Measurements from ENCODE around the gene RAB30. TPM values are rescaled to one million over a fixed set of nuclear protein-coding genes. Genes with fewer than 3 reads are reported as not detected.
"Not testable (repeated sequence)": the region's sequence is repeated elsewhere in the genome, so short reads cannot be mapped to it uniquely, and the experiment has no call there.

RAB30 gene
- total RNA-seq, 1 donor from 2014 or later, result 11.2 TPM

DNA sequence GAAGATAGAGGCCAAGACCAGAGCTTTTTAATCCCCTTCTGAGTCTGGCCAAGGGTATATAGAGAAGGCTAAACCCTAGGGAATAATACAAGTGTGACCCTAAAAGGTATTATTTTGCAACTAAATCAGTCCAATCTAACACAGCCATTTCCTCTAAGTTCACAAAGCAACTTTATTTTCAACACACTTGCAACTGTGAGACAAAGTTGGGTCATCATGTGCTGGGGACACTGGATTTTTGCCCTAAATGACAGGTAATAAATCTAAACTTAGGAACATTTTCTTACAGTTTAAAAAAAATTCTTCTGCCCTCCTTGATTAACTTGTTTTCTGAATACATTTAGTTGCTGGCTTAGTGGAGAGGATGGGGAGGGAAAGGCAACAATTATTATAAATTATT lies 91.9 kb downstream of the RAB30 start:
- no peak for DNase-seq

DNA sequence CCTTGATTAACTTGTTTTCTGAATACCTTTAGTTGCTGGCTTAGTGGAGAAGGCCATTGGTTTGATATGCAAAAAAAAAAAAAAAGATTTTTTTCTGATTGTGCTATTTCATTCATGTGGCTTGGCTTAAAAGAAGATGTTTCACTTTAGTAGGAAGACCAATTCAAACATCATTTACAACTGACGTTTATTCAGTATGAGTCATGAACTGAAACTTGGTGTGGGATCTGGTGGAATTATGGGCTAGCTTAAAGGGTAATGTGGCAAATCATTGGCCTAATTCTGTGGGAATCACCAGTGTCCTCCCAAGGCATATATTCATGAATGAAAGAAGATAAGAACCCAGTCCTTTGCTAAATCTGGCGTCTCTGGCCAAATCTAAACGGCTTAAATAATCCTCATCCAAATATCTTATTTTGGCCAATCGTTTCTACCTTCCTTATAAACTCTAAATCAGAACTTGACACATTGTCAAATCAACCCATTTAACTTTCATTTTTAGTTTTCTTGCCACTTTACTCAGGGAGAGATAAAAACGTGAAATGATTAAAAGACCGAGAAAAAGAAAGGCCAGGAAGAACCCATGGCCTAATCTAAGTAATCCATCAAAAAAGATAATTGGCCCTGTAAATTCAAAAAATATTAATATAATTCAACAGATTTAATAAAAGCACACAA lies 93.1 kb downstream of the RAB30 start:
- no peak for DNase-seq

DNA sequence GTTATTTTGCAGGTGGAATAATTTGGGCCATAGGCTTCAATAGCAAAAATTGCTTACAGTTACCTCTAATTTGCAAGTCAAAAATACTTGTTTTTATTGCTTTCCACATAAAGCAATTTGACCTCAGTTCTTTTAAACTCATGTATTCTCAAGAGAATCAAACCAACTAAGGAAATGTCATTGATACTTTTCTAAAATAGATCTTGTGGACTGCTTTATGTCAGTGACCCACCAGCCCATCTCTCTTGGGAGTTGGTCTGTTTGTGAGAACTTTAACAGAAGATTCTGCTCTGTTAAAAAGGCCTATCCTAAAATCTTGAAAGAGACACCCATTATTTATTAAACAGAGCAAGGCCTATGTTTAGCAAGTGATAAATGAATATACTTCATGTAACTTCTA lies 94.9 kb downstream of the RAB30 start:
- no peak for DNase-seq

DNA sequence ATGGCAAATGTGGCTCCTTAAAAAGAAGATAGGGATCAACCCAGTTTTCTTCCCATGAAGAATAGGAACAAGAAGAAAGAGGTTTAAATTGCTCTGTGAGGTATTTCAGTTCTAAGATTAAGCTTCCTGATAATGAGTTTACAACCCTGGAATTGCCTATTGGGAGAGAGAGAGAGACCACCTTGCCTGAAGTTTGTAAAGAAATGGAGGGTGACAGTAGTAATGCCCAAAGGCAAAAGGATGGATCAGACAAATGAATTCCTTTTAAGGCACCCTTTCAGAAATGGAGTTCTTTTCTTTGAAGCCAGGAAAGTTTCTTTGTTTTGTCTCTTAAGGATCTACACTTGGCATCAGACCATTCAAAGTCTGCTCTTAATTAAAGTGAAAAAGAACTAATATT lies 95.8 kb downstream of the RAB30 start:
- DNase-seq, result no peak

DNA sequence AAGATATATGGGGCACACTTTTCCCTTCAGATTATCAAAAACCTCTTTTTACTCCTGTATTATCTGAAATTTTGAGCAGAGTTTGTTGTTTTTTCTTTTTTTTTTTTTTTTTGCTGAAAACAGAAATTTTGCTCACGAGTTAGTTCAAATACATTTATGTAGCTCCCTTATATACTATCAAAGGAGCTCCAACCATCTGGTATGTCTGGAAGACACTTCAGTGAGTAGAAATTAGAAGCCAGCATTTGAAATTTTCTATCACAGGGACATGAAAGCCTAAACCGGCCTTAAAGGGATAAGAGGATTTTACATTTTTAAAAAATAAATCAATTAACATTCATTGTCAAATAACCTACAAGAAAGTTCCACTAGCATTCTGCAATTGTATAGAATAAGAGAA lies 96.8 kb downstream of the RAB30 start:
- no peak for DNase-seq

DNA sequence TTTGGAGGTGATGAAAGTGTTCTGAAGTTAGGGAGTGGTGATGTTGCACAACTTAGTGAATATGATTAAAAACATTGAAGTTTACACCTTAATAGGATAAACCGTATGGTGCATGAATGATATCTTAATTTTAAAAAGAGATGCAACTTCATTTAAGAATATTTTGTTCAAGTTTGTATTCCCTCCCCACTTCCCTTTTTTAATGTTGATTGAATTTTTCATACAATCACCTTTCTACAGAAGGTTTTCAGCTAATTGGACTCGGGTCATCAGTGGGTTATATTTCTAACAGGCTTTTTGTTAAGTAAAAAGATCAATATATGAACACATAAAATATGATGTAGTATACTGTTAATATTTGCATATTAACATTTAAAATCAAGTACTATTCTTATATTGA lies 97.6 kb downstream of the RAB30 start:
- no peak for DNase-seq

DNA sequence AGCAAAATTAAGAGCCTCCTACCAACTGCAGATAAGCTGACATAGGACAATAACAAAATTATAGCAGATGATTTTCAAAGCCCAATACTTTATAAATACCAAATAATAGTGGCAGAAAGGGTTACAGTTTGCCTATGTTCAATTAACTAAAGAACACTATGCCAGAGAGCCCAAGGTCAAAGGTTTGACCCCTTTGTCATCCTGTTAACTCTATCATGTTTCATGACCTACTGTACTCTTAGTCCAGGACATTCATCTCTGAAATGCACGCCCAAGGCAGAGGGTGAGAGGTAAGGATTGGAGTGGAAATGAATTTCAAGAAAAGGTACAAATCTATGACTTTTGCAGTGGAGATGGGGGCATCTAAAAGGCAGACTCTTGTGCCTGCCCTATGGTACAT lies 99.6 kb downstream of the RAB30 start:
- DNase-seq, result no peak

DNA sequence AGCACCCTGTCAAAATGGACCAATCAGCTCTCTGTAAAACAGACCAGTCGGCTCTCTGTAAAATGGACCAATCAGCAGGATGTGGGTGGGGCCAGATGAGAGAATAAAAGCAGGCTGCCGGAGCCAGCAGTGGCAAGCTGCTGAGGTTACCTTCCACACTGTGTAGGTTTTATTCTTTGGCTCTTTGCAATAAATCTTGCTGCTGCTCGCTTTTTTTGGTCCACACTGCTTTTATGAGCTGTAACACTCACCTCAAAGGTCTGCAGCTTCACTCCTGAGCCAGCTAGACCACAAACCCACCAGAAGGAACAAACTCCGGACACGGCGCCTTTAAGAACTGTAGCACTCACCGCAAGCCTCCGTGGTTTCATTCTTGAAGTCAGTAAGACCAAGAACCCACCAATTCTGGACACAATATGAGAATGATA lies 100.2 kb downstream of the RAB30 start:
- DNase-seq, result not testable (repeated sequence)

DNA sequence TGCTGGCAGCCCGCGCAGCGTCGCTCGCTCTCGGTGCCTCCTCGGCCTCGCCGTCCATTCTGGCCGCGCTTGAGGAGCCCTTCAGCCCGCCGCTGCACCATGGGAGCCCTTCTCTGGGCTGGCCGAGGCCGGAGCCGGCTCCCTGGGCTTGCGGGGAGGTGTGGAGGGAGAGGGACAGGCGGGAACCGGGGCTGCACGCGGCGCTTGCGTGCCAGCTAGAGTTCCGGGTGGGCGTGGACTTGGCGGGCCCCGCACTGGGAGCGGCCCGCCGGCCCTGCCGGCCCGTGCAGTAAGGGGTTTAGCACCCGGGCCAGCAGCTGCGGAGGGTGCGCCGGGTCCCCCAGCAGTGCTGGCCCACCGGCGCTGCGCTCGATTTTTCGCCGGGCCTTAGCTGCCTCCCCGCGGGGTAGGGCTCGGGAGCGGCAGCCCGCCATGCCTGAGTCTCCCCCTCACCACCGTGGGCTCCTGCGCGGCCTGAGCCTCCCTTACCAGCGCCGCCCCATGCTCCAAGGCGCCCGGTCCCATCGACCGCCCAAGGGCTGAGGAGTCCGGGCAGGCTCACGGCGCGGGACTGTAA lies 101.1 kb downstream of the RAB30 start:
- DNase-seq, result not testable (repeated sequence)

DNA sequence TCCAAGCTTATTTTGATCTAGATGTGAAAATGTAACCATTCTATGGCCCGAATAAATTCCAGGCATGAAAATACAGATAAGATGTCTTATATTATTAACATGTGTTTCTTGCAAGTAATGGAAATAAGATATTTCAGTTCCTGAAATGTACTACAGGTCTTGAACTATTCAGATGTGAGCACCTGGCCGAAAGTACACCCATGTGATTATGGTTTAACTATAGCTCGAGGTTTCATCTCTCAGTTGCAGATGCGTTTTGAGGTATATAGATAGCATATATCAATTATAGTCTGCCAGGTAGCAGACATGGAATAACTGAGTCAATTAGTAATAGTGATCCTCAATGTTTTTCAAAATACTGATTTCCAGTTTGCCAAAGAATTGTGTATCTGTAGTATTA lies 101.9 kb downstream of the RAB30 start:
- no peak for DNase-seq

DNA sequence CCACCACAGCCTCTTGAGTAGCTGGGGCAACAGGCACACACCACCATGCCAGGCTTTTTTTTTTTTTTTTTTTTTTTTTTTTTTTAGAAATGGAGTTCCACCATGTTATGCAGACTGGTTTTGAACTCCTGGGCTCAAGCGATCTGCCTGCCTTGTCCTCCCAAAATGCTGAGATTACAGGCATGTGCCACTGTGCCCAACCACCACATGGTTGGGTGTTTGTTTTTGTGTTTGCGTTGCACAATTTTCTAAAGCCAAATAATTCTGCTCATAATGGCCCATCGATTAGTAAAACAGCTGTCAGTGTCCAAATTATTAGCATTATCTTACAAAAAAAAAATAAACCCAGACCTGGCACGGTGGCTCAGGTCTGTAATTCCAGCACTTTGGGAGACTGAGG lies 104.3 kb downstream of the RAB30 start:
- no peak for DNase-seq

DNA sequence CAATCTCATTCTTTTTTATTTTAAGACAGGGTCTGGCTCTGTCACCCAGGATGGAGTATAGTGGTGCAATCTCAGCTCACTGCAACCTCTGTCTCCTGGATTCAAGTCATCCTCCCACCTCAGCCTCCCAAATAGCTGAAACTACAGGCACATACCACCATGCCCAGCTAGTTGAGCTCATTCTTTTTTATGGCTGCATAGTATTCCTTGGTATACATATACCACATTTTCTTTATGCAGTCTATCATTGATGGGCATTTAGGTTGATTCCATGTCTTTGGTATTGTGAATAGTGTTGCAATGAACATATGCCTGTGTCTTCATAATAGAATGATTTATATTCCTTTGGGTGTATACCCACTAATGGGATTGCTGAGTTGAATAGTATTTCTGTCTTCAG lies 109.7 kb downstream of the RAB30 start:
- DNase-seq, result not testable (repeated sequence)

DNA sequence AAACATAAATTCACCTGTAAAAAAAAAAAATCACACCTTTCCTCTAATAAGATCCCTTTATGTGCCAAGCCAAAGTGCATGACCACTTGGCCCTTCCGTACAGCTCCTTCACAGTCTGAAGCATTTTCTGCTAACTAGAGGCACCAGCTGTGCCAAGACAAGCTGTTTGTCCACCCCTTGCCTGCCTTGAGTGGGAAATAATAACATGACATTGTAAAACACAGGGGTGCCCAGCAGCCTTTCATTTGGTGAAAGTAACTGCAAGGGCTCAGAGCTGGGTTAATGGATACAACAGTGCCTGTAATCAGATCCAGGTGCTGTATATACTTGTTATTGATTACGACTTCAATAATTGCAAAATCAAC lies 110.9 kb downstream of the RAB30 start:
- no peak for DNase-seq

DNA sequence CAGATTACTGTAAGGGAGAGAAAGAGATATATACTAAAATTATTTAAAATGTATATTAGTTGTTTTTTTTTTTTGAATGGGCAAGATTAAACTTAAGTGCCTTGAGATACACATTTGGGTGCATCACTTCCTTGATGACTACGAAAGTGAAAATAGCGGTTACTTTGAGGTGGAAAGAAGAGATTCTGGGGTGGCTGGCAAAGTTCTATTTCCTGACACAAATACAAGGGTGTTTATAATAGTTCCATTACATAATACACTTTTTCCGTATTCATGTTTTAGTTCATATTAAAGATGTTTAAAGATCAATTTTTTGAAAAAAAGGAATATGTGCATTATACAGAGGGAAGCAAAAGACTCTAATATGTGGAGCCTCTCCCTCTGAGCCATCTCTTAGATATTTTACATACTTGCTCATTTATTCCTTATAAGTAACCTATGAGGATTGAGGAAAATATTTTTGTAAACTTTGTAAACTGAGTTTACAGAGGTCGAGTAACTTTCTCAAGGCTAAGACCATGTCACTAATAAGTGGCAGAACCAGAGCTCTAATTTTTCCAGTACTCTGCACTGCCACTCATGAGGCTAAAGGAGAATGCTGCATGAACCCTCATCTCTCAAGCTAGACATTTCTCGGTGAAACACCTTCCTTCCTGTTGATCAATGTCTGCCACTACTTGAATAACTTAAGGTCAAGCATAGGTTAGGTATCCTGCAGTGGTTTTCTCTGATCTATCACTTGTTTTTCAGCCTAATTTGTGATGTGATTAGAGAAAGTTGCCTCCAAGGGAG lies 111.5 kb downstream of the RAB30 start:
- no peak for DNase-seq

DNA sequence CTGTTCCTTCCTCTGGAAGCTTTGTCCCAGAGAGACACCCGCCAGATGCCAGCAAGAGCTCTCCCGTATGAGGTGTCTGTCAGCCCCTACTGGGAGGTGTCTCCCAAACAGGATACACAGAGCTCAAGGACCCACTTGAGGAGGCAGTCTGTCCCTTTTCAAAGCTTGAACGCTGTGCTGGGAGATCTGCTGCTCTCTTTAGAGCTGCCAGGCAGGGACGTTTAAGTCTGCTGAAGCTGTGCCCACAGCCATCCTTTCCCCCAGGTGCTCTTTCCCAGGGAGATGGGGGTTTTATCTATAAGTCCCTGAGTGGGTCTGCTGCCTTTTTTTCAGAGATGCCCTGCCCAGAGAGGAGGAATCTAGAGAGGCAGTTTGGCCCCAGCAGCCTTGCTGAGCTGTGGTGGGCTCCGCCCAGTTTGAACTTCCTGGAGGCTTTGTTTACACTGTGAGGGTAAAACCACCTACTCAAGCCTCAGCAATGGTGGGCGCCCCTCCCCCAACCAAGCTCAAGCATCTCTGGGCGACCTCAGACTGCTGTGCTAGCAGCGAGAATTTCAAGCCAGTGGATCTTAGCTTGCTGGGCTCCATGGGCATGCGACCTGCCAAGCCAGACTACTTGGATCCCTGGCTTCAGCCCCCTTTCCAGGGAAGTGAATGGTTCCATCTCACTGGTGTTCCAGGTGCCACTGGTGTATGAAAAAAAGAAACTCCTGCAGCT lies 115.8 kb downstream of the RAB30 start:
- not testable (repeated sequence) for DNase-seq

DNA sequence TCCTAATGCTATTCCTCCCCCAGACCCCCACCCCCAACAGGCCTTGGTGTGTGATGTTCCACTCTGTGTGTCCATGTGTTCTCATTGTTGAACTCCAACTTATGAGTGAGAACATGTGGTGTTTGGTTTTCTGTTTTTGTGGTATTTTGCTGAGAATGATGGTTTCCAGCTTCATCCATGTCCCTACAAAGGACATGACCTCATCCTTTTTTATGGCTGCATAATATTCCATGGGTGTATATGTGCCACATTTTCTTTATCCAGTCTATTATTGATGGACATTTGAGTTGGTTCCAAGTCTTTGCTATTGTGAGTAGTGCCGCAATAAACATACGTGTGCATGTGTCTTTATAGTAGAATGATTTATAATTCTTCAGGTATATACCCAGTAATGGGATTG lies 121.2 kb downstream of the RAB30 start:
- not testable (repeated sequence) for DNase-seq

DNA sequence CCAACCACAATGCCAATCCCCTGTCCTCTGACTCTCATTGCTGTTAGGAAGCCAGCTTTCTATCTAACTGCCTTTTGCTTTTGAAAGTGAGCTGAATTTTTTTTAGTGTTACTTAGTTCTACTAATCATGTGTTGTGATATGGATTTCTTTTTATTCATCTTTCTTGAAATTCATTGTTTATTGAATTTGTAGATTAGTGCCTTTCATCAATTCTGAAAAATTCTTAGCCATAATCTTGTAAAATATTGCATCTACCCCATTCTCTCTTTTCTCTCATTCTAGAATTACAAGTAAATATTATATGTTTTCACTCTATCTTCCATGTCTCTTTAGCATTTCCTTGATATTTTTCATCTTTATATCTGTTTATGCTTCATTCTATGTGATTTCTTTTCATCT lies 122.3 kb downstream of the RAB30 start:
- DNase-seq, result no peak

DNA sequence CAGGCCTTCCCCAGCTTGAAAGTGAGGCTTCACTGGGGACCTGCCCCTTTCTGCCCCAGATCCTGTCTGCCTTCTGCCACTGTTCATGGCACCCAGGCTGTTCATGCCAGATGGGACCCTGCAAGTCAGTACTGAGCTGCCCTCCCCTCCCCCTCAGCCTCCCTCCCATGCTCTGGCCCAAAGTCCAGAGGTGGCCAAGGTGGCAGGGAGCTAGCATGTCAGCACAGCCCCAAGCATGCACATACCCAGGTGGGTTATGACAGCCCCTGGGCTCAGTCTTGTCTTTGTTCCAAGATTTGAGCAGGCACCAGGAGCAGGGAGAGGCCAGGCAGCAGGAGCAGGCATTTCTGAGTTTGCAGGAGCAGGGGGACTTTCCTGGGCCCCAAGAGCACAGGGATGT lies 126.0 kb downstream of the RAB30 start:
- DNase-seq, result no peak

DNA sequence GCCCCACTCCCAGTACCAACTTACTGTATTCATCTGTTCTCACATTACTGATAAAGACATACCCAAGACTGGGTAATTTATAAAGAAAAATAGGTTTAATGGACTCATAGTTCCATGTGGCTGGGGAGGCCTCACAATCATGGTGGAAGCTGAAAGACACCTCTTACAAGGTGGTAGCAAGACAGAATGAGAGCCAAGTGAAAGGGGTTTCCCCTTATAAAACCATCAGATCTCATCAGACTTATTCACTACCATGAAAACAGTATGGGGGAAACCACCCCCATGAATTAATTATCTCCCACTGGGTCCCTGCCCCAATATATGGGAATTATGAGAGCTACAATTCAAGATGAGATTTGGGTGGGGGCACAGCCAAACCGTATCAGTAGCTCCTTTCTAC lies 126.7 kb downstream of the RAB30 start:
- not testable (repeated sequence) for DNase-seq

DNA sequence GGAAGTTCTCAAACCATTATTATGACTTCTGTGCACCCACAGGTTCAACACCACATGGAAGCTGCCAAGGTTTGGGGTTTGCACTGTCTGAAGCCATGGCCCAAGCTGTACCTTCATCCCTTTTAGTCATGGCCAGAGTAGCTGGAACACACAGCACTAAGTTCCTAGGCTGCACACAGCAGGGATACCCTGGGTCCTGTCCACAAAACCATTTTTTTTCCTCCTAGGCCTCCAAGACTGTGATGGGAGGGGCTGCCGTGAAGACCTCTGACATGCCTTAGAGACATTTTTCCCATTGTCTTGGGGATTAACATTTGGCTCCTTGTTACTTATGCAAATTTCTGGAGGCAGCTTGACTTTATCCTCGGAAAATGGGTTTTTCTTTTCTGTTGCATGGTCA lies 127.5 kb downstream of the RAB30 start:
- DNase-seq, result no peak

DNA sequence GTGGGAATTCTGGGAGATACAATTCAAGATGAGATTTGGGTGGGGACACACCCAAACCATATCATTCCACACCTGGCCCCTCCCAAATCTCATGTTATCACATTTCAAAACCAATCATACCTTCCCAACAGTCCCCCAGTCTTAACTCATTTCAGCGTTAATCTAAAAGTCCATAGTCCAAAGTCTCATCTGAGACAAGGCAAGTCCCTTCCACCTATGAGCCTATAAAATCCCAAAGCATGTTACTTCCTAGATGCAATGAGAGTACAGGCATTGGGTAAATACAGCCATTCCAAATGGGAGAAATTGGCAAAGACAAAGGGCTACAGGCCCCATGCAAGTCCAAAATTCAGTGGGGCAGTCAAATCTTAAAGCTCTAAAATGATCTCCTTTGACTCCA lies 128.3 kb downstream of the RAB30 start:
- not testable (repeated sequence) for DNase-seq

DNA sequence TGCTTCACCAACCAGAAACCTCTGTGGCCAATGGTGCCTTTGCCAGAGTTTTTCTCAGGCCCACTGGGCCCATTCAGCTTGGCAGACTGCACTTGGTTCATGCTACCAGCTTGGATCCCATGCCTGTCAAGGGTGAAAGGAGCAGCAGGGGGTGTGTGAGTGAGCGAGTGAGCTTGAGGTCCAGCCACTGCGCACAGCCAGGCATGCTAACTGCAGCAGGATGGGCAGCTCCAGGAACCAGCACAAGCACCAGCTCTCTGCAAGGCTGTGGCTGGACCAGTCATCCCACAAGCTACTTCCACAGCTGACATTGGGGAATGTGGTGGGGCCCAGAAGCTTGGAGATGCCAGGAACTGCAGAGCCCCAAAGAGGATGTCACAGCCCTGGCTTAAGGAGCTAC lies 129.3 kb downstream of the RAB30 start:
- no peak for DNase-seq

DNA sequence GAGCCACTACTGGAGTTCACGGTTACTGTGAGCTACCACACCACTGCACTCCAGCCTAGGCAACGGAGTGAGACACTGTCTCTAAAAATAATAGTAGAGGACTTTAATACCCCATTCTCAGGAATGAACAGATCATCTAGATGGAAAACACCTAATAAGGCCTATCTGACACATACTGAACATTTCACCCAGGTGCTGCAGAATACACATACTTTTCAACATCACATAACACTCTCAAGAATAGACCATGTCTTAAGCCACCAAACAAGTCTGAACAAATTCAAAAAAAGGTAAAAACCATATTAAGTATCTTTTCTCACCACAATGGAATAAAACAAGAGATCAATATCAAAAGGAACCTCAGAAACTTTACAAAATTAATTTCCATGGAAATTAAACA lies 132.2 kb downstream of the RAB30 start:
- no peak for DNase-seq

All from dermis blood vessel endothelial cell (primary cell).